ENCODE measurements around the gene MYO1E. TPM values are rescaled to one million over a fixed set of nuclear protein-coding genes. Genes with fewer than 3 reads are reported as not detected.

The MYO1E gene
- total RNA-seq, 1 experiment from 2014 or later, result 117 TPM

- DNase-seq (ENCODE audit: low read depth), result peak; percentile 66
Measured at GRCh38 chr15:59268168-59268851, 104.4 kb downstream of the MYO1E start.

DNA sequence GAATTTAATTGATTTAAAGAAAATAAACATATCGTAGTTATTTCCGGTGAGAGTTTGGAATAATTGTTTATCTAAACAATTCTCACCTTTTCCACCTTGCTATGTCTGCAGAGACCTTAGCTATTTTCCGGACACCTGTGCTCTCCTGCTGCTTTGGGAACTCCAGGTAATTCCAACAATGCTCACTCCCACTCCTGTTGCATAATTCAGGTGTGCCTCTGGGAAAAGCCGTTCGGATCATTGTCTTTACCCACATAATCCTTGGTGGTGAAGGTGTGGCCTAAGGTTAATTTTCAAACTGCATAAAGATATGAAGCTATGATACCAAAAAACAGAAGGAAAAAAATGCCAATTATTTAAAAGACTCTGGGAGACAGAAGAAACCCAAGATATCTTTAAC is 106.6 kb downstream of the MYO1E start:
- DNase-seq (ENCODE audit: low read depth), result no peak

- no peak for DNase-seq (ENCODE audit: low read depth)
Measured at GRCh38 chr15:59262316-59262715, 110.4 kb downstream of the MYO1E start.

DNA sequence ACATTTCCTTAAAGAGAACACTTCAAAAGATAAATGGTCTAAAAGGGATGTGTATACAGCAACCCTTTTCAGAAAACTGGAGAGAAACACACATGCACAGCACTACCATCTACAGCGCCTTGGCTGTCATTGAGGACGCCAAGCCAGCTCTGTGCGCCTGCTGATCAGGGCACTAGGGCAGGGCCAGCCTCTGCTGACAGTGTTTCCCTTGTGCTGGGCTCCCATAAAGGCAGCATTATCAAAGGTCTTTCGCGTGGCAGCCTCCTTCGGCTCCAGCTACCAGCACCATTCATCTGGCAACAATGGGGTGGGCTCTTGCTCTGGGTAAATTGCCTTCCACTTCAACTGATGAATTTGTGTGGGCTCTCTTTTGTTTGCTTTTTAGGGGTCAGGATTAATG is 112.6 kb downstream of the MYO1E start:
- no peak for DNase-seq (ENCODE audit: low read depth)

DNA sequence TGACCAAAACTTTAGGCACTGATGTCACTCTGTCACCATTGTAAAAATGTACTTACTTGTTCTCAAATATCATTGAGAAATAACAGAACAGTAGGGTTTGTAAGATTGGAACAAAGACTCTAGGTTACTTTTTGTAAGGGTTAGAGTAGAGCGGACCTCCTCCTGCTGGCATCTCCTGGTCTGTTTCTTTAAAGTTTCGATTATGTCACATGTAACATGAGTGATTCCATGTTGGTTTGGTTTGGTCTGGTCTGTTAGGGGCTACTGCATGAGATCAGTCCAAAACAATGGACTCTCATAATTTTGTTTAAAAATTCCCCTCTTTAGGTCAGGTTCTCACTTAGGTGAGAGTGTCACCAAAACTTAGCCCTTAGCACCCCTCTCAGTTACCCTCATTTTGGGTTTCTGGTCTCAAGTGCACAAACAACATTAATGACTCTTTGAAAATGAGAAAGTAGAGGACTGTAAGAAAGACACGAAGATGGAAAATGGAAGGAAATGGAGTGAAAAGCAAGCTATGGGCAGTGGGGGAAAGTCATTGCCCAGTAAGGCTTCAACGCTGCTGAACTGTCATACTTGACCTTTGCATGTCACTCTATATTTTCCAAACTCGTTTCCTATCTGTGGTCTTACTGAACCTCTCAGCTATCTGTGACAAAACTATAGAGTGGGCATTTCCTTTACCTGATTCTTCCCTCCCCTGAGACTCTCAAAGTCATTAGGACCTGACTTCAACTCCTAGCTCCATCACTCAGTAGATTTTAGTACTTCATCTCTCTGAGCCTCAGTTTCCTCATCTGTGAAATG is 113.3 kb downstream of the MYO1E start:
- DNase-seq (ENCODE audit: low read depth), result no peak

- DNase-seq (ENCODE audit: low read depth), result no peak
Measured at GRCh38 chr15:59258317-59258716, 114.4 kb downstream of the MYO1E start.

GRCh38 chr15:59257140-59257539 is 115.5 kb downstream of the MYO1E start:
- DNase-seq (ENCODE audit: low read depth), result no peak

- DNase-seq (ENCODE audit: low read depth), result no peak
Measured at GRCh38 chr15:59256482-59256881, 116.2 kb downstream of the MYO1E start.

GRCh38 chr15:59255680-59256336 is 116.9 kb downstream of the MYO1E start:
- no peak for DNase-seq (ENCODE audit: low read depth)

GRCh38 chr15:59252137-59252536 is 120.5 kb downstream of the MYO1E start:
- DNase-seq (ENCODE audit: low read depth), result no peak

- DNase-seq (ENCODE audit: low read depth), result no peak
Measured at GRCh38 chr15:59251001-59251845, 121.4 kb downstream of the MYO1E start.

DNA sequence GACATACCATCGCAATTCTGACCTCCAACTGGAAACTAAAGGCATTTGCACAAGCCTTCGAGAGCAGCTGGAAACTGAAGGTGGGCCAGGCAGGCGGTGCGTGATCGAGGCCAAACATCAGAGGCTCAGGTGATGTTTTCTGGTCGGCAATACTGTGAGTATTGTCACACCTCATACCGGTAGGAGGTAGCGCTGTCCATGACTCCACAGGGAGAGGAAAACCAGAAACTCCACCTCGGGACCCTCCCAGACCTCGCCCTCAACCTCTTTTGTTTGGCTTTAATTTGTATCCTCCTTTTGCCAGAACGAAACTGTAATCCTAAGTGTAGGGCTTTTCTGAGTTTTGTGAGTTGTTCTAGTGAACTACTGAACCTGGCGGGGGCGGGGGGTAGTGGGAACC is 122.4 kb downstream of the MYO1E start:
- no peak for DNase-seq (ENCODE audit: low read depth)

GRCh38 chr15:59249816-59250215 is 122.9 kb downstream of the MYO1E start:
- DNase-seq (ENCODE audit: low read depth), result no peak

- DNase-seq (ENCODE audit: low read depth), result peak; percentile 65
Measured at GRCh38 chr15:59247364-59247763, 125.3 kb downstream of the MYO1E start.

DNA sequence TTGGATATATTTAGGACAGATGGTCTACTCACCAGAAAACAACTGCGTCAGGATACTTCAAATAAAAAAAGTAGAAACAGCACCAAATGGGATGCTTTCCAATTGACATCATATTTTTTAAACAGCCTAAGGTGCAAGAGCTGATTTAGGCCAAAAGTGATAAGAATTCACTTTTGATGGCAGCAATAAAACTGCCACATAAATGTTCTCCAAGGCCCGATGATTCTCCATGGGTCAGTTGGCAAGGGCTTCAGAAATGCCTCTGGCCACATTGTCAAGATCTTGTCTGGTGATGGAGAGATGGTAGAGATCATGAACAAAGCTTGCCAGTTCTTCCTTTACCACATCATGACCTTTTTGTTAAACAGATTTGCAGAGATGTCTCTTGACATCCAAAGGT is 127.1 kb downstream of the MYO1E start:
- no peak for DNase-seq (ENCODE audit: low read depth)

GRCh38 chr15:59244337-59244736 is 128.3 kb downstream of the MYO1E start:
- DNase-seq (ENCODE audit: low read depth), result no peak

DNA sequence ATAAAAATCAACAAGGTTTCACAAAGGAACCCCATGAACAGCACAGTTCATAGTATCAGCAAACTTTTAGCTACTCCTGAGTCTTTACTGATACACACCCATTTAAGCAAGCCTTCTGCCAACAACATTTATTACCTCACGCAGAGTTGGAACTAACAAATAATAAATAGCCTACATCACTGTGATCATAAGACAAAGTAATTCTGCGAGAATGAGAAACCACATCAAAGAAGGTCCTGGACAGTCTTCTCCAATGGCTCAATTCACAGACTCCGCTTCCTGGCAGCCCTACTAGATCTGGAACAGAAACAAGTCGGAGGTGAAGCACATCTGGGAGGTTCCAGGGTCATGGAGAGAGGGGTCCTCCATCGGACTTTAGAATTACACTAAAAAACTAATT is 129.0 kb downstream of the MYO1E start:
- DNase-seq (ENCODE audit: low read depth), result no peak

- no peak for DNase-seq (ENCODE audit: low read depth)
Measured at GRCh38 chr15:59242649-59243048, 130.0 kb downstream of the MYO1E start.

- DNase-seq (ENCODE audit: low read depth), result no peak
Measured at GRCh38 chr15:59240036-59240435, 132.6 kb downstream of the MYO1E start.

- peak; percentile 26 for DNase-seq (ENCODE audit: low read depth)
Measured at GRCh38 chr15:59237924-59238331, 134.7 kb downstream of the MYO1E start.

- no peak for DNase-seq (ENCODE audit: low read depth)
Measured at GRCh38 chr15:59237119-59237855, 135.4 kb downstream of the MYO1E start.
